Activated CD8-positive, alpha-beta memory T cell treated with anti-CD3 and anti-CD28 coated beads for 24 hours (primary cell): ENCODE measurements around the gene ESRRB.

Experiments used
- DNase-seq: peaks from one replicate; pipeline ENCODE4 v3.0.0-alpha.2; 2020

ESRRB gene

GRCh38 chr14:76408877-76409276 is 32.9 kb downstream of the ESRRB start:
- no peak for DNase-seq

GRCh38 chr14:76412501-76412900 is 36.6 kb downstream of the ESRRB start:
- DNase-seq, result no peak

GRCh38 chr14:76413106-76413961 is 37.4 kb downstream of the ESRRB start:
- no peak for DNase-seq

- DNase-seq, result no peak
Observed at GRCh38 chr14:76413962-76414600, 38.1 kb downstream of the ESRRB start.

- DNase-seq, result no peak
Observed at GRCh38 chr14:76419399-76419798, 43.5 kb downstream of the ESRRB start.

- DNase-seq, result no peak
Observed at GRCh38 chr14:76420827-76421226, 44.9 kb downstream of the ESRRB start.

- DNase-seq, result no peak
Observed at GRCh38 chr14:76421662-76422061, 45.7 kb downstream of the ESRRB start.

GRCh38 chr14:76422662-76423061 is 46.7 kb downstream of the ESRRB start:
- DNase-seq, result no peak

- DNase-seq, result no peak
Observed at GRCh38 chr14:76423534-76423933, 47.6 kb downstream of the ESRRB start.

- no peak for DNase-seq
Observed at GRCh38 chr14:76424359-76424758, 48.4 kb downstream of the ESRRB start.

GRCh38 chr14:76426161-76426696 is 50.3 kb downstream of the ESRRB start:
- no peak for DNase-seq

- DNase-seq, result no peak
Observed at GRCh38 chr14:76428611-76429010, 52.7 kb downstream of the ESRRB start.

- no peak for DNase-seq
Observed at GRCh38 chr14:76430017-76430416, 54.1 kb downstream of the ESRRB start.

GRCh38 chr14:76430475-76430980 is 54.6 kb downstream of the ESRRB start:
- no peak for DNase-seq

- no peak for DNase-seq
Observed at GRCh38 chr14:76431538-76431937, 55.6 kb downstream of the ESRRB start.

- no peak for DNase-seq
Observed at GRCh38 chr14:76432827-76433752, 57.2 kb downstream of the ESRRB start.

- no peak for DNase-seq
Observed at GRCh38 chr14:76434220-76434619, 58.3 kb downstream of the ESRRB start.

- no peak for DNase-seq
Observed at GRCh38 chr14:76439237-76439775, 63.4 kb downstream of the ESRRB start.

GRCh38 chr14:76446486-76446885 is 70.5 kb downstream of the ESRRB start:
- no peak for DNase-seq

GRCh38 chr14:76446921-76447320 is 71.0 kb downstream of the ESRRB start:
- DNase-seq, result no peak

GRCh38 chr14:76450476-76450875 is 74.5 kb downstream of the ESRRB start:
- DNase-seq, result no peak

- no peak for DNase-seq
Observed at GRCh38 chr14:76456200-76456599, 80.3 kb downstream of the ESRRB start.
